Hepatocyte (in vitro differentiated cells): ENCODE measurements around the gene HDAC2. TPM values are rescaled to one million over a fixed set of nuclear protein-coding genes. Genes with fewer than 3 reads are reported as not detected.

Experiments used
- DNase-seq: peaks from one replicate; pipeline ENCODE4 v3.0.0-alpha.2; 2016; ENCODE audit warnings: low spot score
- H2AFZ ChIP-seq: fragments of 200-600 bp; sonication (generic); 2 replicates; pipeline ENCODE4 v1.6.0; 2016; ENCODE audit warnings: antibody characterized with exemption, mild to moderate bottlenecking
- H3K27ac ChIP-seq: fragments of 200-600 bp; sonication (generic); 2 replicates; pipeline ENCODE4 v1.5.1; 2016; ENCODE audit warnings: mild to moderate bottlenecking
- H3K27me3 ChIP-seq: fragments of 200-600 bp; sonication (generic); 2 replicates; pipeline ENCODE4 v1.6.1; 2016
- H3K36me3 ChIP-seq: fragments of 200-600 bp; sonication (generic); replicated peaks from 2 replicates; pipeline ENCODE4 v1.5.1; 2016; ENCODE audit warnings: low read depth; ENCODE audit not compliant: insufficient read depth
- H3K4me1 ChIP-seq: fragments of 200-600 bp; sonication (generic); 2 replicates; pipeline ENCODE4 v1.5.1; 2016; ENCODE audit warnings: mild to moderate bottlenecking, moderate library complexity; ENCODE audit not compliant: insufficient read depth
- H3K4me2 ChIP-seq: fragments of 200-600 bp; sonication (generic); 2 replicates; pipeline ENCODE4 v1.6.0; 2016
- H3K4me3 ChIP-seq: fragments of 200-600 bp; sonication (generic); 2 replicates; pipeline ENCODE4 v1.5.1; 2016; ENCODE audit warnings: mild to moderate bottlenecking
- H3K79me2 ChIP-seq: fragments of 200-600 bp; sonication (generic); 2 replicates; pipeline ENCODE4 v1.6.0; 2017; ENCODE audit warnings: mild to moderate bottlenecking
- H3K9me2 ChIP-seq: fragments of 200-600 bp; sonication (generic); replicated peaks from 2 replicates; pipeline ENCODE4 v1.6.0; 2017; ENCODE audit warnings: mild to moderate bottlenecking; ENCODE audit not compliant: insufficient read depth
- H3K9me3 ChIP-seq: fragments of 200-600 bp; sonication (generic); 2 replicates; pipeline ENCODE4 v1.5.1; 2016; ENCODE audit warnings: low read depth, mild to moderate bottlenecking
- H4K20me1 ChIP-seq: fragments of 200-600 bp; sonication (generic); 2 replicates; pipeline ENCODE4 v1.6.0; 2016; ENCODE audit warnings: mild to moderate bottlenecking; ENCODE audit not compliant: insufficient read depth, poor library complexity, severe bottlenecking
- EZH2 ChIP-seq: fragments of 200-600 bp; sonication (generic); IDR thresholded peaks from 2 replicates; pipeline ENCODE4 v1.6.1; 2016; ENCODE audit warnings: antibody characterized with exemption, mild to moderate bottlenecking, borderline replicate concordance
- EZH2phosphoT487 ChIP-seq: fragments of 200-600 bp; sonication (generic); IDR thresholded peaks from one replicate; pipeline ENCODE4 v1.6.1; 2018; ENCODE audit warnings: antibody characterized with exemption, mild to moderate bottlenecking, low read depth, moderate library complexity; ENCODE audit not compliant: unreplicated experiment, severe bottlenecking
- WGBS: methylation state at CpG from one replicate; pipeline ENCODE4 v1.1.6; 2016; ENCODE audit warnings: low lambda C conversion rate; ENCODE audit errors: missing lambda C conversion rate; 5-methylcytosine and 5-hydroxymethylcytosine counted together
- polyA plus RNA-seq: library from polyadenylated mRNA; unstranded; fragments of >200 nt; fragmentation: Nextera tagmentation; extraction: Ambion mirVana; gene quantifications from 2 replicates; pipeline ENCODE4 v1.2.1, GENCODE V29; 2016
- total RNA-seq: library from RNA; depleted of rRNA; stranded (reverse); fragments of >200 nt; gene quantifications from 2 replicates; pipeline ENCODE4 v1.2.3, GENCODE V29; 2014
- TF ChIP-seq, protein P1 (sequence below): fragments of 200-600 bp; sonication (generic); IDR thresholded peaks from 2 replicates; pipeline ENCODE4 v1.5.1; 2016; ENCODE audit warnings: antibody characterized with exemption, mild to moderate bottlenecking; ENCODE audit not compliant: poor library complexity

HDAC2 gene
- total and polyA plus RNA-seq, 2 experiments from 2014 or later: 139 to 173 TPM

DNA sequence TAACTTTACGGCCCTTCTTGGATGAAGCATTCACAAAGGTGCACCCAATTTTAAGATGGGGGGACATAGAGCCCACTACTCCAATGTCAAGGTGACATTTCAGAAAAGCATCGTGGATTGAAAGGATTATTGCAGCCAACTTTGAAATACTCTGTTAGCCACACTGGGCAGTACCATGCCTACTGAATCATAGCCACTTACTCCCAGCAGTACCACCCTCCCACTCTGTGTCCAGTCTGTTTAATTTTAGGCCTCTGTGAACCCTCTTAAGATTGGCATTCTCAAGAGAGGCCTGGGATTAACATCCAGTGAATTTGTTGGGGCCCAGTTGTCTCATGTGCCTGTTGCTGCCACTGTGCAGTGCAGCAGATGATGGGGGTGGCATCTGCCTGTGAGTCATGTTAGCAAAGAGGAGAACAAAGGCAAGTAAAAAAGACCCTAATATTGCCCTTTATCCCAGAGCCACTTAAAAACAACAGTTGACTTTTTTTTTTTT, 11.2 kb upstream of the HDAC2 start:
- Histone ChIP-seq H3K9me2 (no peaks in the 10 kb centered on the region), H3K79me2 (no peaks in the 10 kb centered on the region), H3K4me1 (no peaks in the 10 kb centered on the region), H3K9me3 (no peaks in the 10 kb centered on the region), H3K4me3 (no peak overlapping the region), H3K27ac (no peak overlapping the region), H4K20me1 (no peaks in the 10 kb centered on the region), H3K4me2 (no peak overlapping the region), H2AFZ (no peak overlapping the region), H3K27me3 (no peaks in the 10 kb centered on the region), H3K36me3 (no peaks in the 10 kb centered on the region)
- WGBS: 98% methylated on average over 2 of the region's 2 CpGs
- TF ChIP-seq EZH2 (no peak), EZH2phosphoT487 (no peak)
- TF ChIP-seq, protein P1, sequence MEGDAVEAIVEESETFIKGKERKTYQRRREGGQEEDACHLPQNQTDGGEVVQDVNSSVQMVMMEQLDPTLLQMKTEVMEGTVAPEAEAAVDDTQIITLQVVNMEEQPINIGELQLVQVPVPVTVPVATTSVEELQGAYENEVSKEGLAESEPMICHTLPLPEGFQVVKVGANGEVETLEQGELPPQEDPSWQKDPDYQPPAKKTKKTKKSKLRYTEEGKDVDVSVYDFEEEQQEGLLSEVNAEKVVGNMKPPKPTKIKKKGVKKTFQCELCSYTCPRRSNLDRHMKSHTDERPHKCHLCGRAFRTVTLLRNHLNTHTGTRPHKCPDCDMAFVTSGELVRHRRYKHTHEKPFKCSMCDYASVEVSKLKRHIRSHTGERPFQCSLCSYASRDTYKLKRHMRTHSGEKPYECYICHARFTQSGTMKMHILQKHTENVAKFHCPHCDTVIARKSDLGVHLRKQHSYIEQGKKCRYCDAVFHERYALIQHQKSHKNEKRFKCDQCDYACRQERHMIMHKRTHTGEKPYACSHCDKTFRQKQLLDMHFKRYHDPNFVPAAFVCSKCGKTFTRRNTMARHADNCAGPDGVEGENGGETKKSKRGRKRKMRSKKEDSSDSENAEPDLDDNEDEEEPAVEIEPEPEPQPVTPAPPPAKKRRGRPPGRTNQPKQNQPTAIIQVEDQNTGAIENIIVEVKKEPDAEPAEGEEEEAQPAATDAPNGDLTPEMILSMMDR: no peak
- DNase-seq: no peak

DNA sequence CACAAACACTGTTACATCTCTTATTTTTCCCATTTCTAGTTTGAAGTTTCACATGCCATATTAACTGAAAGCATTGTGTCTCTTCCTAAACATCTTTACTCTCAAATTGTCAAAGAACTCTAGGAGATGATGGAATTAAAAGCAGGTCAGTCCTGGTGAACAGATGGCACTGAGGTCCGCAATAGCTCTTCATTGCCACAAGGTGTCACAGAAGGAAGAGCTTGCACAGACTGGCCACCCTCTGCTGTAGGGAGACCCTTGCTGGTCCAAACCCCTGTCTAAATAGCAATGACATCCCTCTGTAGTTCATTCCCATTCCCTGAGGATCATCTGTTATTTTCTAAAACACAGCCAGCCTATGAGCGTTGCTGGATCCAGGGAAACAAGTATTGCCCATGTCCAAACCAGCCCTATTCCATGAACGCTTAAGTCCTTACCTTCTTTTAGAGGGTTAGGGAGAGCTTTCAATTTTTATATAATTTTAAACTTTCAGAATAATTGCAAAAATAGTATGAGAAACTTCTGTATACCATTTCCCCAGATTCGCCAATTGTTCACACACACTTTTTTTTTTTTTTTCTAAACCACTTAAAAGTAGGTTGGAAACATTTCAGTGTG, 10.1 kb upstream of the HDAC2 start:
- H2AFZ ChIP-seq: no peak overlapping the region
- WGBS: 77% methylated on average over 4 of the region's 4 CpGs
- no peak overlapping the region for H3K4me2 ChIP-seq
- no peaks in the 10 kb centered on the region for H3K9me2 ChIP-seq
- TF ChIP-seq, protein P1: peak; percentile 46
- no peak for TF ChIP-seq EZH2phosphoT487
- H3K79me2 ChIP-seq: no peaks in the 10 kb centered on the region
- H3K27ac ChIP-seq: no peak overlapping the region
- DNase-seq: peak; percentile 54
- no peaks in the 10 kb centered on the region for H3K36me3 ChIP-seq
- no peaks in the 10 kb centered on the region for H3K27me3 ChIP-seq
- H3K4me1 ChIP-seq: no peaks in the 10 kb centered on the region
- no peaks in the 10 kb centered on the region for H3K9me3 ChIP-seq
- H4K20me1 ChIP-seq: no peaks in the 10 kb centered on the region
- H3K4me3 ChIP-seq: no peak overlapping the region

DNA sequence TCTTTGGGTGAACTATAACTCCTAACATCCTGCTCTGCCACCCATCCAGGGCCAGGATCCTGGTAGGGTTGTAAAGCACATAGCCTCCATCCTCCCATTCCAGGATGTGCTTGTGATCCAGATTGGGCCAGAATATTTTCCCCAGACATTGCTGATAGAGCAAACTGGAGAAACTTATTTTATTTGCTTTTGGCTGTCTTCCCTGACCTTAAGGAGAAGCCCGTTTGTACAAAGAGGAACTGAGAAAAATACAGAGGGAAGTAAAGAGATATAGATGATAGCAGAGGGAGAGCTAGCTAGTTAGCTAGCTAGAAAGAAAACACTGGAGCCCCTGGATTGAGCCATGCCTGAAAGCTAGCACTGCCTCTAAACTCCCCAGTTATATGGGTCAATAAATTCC, 9.0 kb upstream of the HDAC2 start:
- 74% methylated on average over 1 of the region's 1 CpG for WGBS
- Histone ChIP-seq H3K4me1 (no peaks in the 10 kb centered on the region), H3K27me3 (no peaks in the 10 kb centered on the region), H3K36me3 (no peaks in the 10 kb centered on the region), H3K27ac (no peak overlapping the region), H3K9me2 (no peaks in the 10 kb centered on the region), H3K9me3 (no peaks in the 10 kb centered on the region), H4K20me1 (no peaks in the 10 kb centered on the region), H3K4me3 (no peak overlapping the region), H3K4me2 (no peak overlapping the region), H2AFZ (no peak overlapping the region), H3K79me2 (no peaks in the 10 kb centered on the region)
- TF ChIP-seq, protein P1: no peak
- no peak for TF ChIP-seq EZH2
- no peak for TF ChIP-seq EZH2phosphoT487
- DNase-seq: no peak
